Thyroid gland (tissue), 4 donors: ENCODE data around the gene CFAP97. TPM values are rescaled to one million over a fixed set of nuclear protein-coding genes. Genes with fewer than 3 reads are reported as not detected.

Experiments used
- DNase-seq, 2 donors: peaks; one replicate each; pipeline ENCODE4 v3.0.0-alpha.2; 2019
- H3K27ac ChIP-seq, 3 donors: fragments of 200-600 bp; sonication (generic); 1 replicate in 2 of 3; 2 replicates in 1 of 3; pipeline ENCODE4 v1.5.1; 2016 to 2019; ENCODE audit warnings: mild to moderate bottlenecking in 1 of 3, moderate library complexity in 1 of 3
- H3K27me3 ChIP-seq: fragments of 200-600 bp; sonication (generic); one replicate; pipeline ENCODE4 v1.5.1; 2019
- H3K36me3 ChIP-seq, 2 donors: fragments of 200-600 bp; sonication (generic); one replicate each; pipeline ENCODE4 v1.5.1; 2016 to 2019
- H3K4me1 ChIP-seq, 2 donors: fragments of 200-600 bp; sonication (generic); one replicate each; pipeline ENCODE4 v1.5.1; 2017 to 2019
- H3K4me3 ChIP-seq, 3 donors: fragments of 200-600 bp; sonication (generic); replicated peaks in 1 of 3; 1 replicate in 2 of 3; 2 replicates in 1 of 3; pipeline ENCODE4 v1.5.1; 2016; ENCODE audit warnings: mild to moderate bottlenecking in 1 of 3
- H3K9me3 ChIP-seq: fragments of 200-600 bp; sonication (generic); one replicate; pipeline ENCODE4 v1.5.1; 2017
- CTCF ChIP-seq, 6 experiments: fragments of 200-600 bp in 3 of 6; fragments of 450-650 bp in 3 of 6; sonication (generic) in 3 of 6; IDR thresholded peaks; one replicate each; pipeline ENCODE4 v1.5.1; 2016 to 2019; ENCODE audit warnings: antibody characterized with exemption in 6 of 6, mild to moderate bottlenecking in 2 of 6, inconsistent platforms in 1 of 6, moderate library complexity in 1 of 6
- POLR2A ChIP-seq, 2 donors: fragments of 450-650 bp; IDR thresholded peaks; one replicate each; pipeline ENCODE4 v1.6.1; 2017; ENCODE audit warnings: antibody characterized with exemption in 2 of 2, mild to moderate bottlenecking in 2 of 2, moderate library complexity in 1 of 2
- WGBS, 2 donors: methylation state at CpG; one replicate each; pipeline ENCODE4 v1.1.5; 2017; 5-methylcytosine and 5-hydroxymethylcytosine counted together
- intact Hi-C: fragments of 100-400 bp; cut with DNase I; formaldehyde crosslinking; loops from one replicate; pipeline ENCODE4 v1.15.1; 2023
- total RNA-seq, 4 donors: library from RNA; depleted of rRNA; stranded (reverse); fragments of >200 nt; gene quantifications; one replicate each; pipeline ENCODE4 v1.2.3, GENCODE V29; 2016

CFAP97 gene
- total RNA-seq, 4 donors from 2014 or later, result 44.5 to 63.3 (median 59.1) TPM

GRCh38 chr4:185189606-185190305 is 14.0 kb downstream of the CFAP97 start:
- TF ChIP-seq CTCF (IDR thresholded peaks at IDR 0.05), result no peak
- TF ChIP-seq POLR2A (IDR thresholded peaks at IDR 0.05), result no peak
- H3K36me3 ChIP-seq, result peaks cover 3 to 11% of the 10 kb centered on the region in 2 donors
- H3K27me3 ChIP-seq, result no peaks in the 10 kb centered on the region
- no peaks in the 10 kb centered on the region for H3K9me3 ChIP-seq
- H3K4me1 ChIP-seq, result no peaks in the 10 kb centered on the region
- no peak for DNase-seq
- no peak overlapping the region for H3K27ac ChIP-seq
- no peak overlapping the region for H3K4me3 ChIP-seq
- 82 to 87% methylated on average over 4 of the region's 4 CpGs for WGBS, 2 donors
- intact Hi-C loops, result no loop called here

GRCh38 chr4:185186769-185187168 is 17.0 kb downstream of the CFAP97 start:
- no peak for DNase-seq
- H3K36me3 ChIP-seq, result peaks cover 3 to 11% of the 10 kb centered on the region in 2 donors
- H3K4me1 ChIP-seq, result peaks cover 7 to 8% of the 10 kb centered on the region in 2 donors
- no peaks in the 10 kb centered on the region for H3K27me3 ChIP-seq
- no peak overlapping the region for H3K4me3 ChIP-seq
- no peak for TF ChIP-seq POLR2A (IDR thresholded peaks at IDR 0.05)
- no peak for TF ChIP-seq CTCF (IDR thresholded peaks at IDR 0.05)
- H3K27ac ChIP-seq, result no peak overlapping the region
- 68% methylated on average over 3 of the region's 3 CpGs for WGBS, 2 donors
- no peaks in the 10 kb centered on the region for H3K9me3 ChIP-seq
- intact Hi-C loops, result no loop called here

- TF ChIP-seq CTCF (IDR thresholded peaks at IDR 0.05) (peak; percentile 61 to 84 (median 70)), POLR2A (IDR thresholded peaks at IDR 0.05) (no peak)
- Histone ChIP-seq H3K27me3 (no peaks in the 10 kb centered on the region), H3K9me3 (no peaks in the 10 kb centered on the region), H3K36me3 (no peaks in the 10 kb centered on the region), H3K4me3 (no peak overlapping the region), H3K27ac (no peak overlapping the region), H3K4me1 (peaks cover 9 to 10% of the 10 kb centered on the region in 2 donors)
- 47 to 49% methylated on average over 6 of the region's 6 CpGs for WGBS, 2 donors
- DNase-seq, result peak; percentile 84 to 85
- intact Hi-C loops, result no loop called here
These were observed 20.0 kb downstream of the CFAP97 start for GRCh38 chr4:185183622-185184281.

- no peaks in the 10 kb centered on the region for H3K27me3 ChIP-seq
- H3K27ac ChIP-seq, result peak overlapping the region; percentile 26 to 64 (median 59)
- peaks cover 9 to 10% of the 10 kb centered on the region in 2 donors for H3K4me1 ChIP-seq
- 62 to 63% methylated on average over 2 of the region's 2 CpGs for WGBS, 2 donors
- H3K9me3 ChIP-seq, result no peaks in the 10 kb centered on the region
- H3K4me3 ChIP-seq, result no peak overlapping the region
- intact Hi-C loops, result no loop called here
- H3K36me3 ChIP-seq, result no peaks in the 10 kb centered on the region
- DNase-seq, result no peak
- TF ChIP-seq CTCF (IDR thresholded peaks at IDR 0.05) (no peak), POLR2A (IDR thresholded peaks at IDR 0.05) (no peak)
These were observed 21.6 kb downstream of the CFAP97 start for GRCh38 chr4:185182239-185182638.

- no peaks in the 10 kb centered on the region for H3K27me3 ChIP-seq
- no peak overlapping the region for H3K4me3 ChIP-seq
- DNase-seq, result no peak
- WGBS, 2 donors, result 97 to 98% methylated on average over 3 of the region's 3 CpGs
- no peak overlapping the region for H3K27ac ChIP-seq
- TF ChIP-seq CTCF (IDR thresholded peaks at IDR 0.05) (no peak), POLR2A (IDR thresholded peaks at IDR 0.05) (no peak)
- no peaks in the 10 kb centered on the region for H3K9me3 ChIP-seq
- peaks cover 9 to 10% of the 10 kb centered on the region in 2 donors for H3K4me1 ChIP-seq
- intact Hi-C loops, result no loop called here
- no peaks in the 10 kb centered on the region for H3K36me3 ChIP-seq
These were observed 24.3 kb downstream of the CFAP97 start for GRCh38 chr4:185179488-185179887.
